HEK293 (cell line): ENCODE data around the gene ERMN.

ENCODE experiments used
- CTCF ChIA-PET: fragments of 350-600 bp; formaldehyde crosslinking; extraction: SDS; loops from one replicate; lab custom pipeline; 2021; ENCODE audit warnings: antibody characterized with exemption; lab: Yijun Ruan, JAX
- POLR2A ChIA-PET: fragments of 300-600 bp; formaldehyde crosslinking; extraction: SDS; loops from one replicate; lab custom pipeline; 2020; ENCODE audit warnings: antibody characterized with exemption, inconsistent platforms; lab: Yijun Ruan, JAX
- H3K27ac ChIP-seq: fragments of 200-500 bp; sonication (Bioruptor generic); 2 replicates; pipeline ENCODE4 v1.5.1; 2014; ENCODE audit warnings: low read depth, low read length, control low read depth, inconsistent platforms; ENCODE audit errors: extremely low read depth
- H3K36me3 ChIP-seq, 2 experiments: fragments of 200-500 bp in 1 of 2; sonication (Bioruptor generic) in 1 of 2; 1 replicate in 1 of 2; 2 replicates in 1 of 2; pipeline ENCODE4 v1.5.1; 2014 to 2017; ENCODE audit warnings: inconsistent platforms in 2 of 2, low read length in 2 of 2; ENCODE audit not compliant: control insufficient read depth in 2 of 2, insufficient read depth in 1 of 2
- H3K4me1 ChIP-seq: fragments of 200-500 bp; sonication (Bioruptor generic); 2 replicates; pipeline ENCODE4 v1.5.1; 2014; ENCODE audit warnings: mild to moderate bottlenecking, low read length, inconsistent platforms; ENCODE audit not compliant: control insufficient read depth, insufficient read depth
- H3K4me3 ChIP-seq: 2 replicates; pipeline ENCODE4 v1.5.1; 2011; ENCODE audit warnings: low read depth, mild to moderate bottlenecking, control low read depth, low read length, moderate library complexity
- H3K9me3 ChIP-seq: fragments of 200-500 bp; sonication (Bioruptor generic); 2 replicates; pipeline ENCODE4 v1.5.1; 2014; ENCODE audit warnings: low read depth, low read length, inconsistent platforms; ENCODE audit not compliant: control insufficient read depth, insufficient read depth
- FEZF1 ChIP-seq: fragments of 450-650 bp; formaldehyde crosslinking; IDR thresholded peaks from 2 replicates; pipeline ENCODE4 v1.5.1; 2016; ENCODE audit warnings: missing biosample characterization, missing genetic modification characterization
- HOXC10 ChIP-seq: sonication (generic); formaldehyde crosslinking; IDR thresholded peaks from 2 replicates; pipeline ENCODE4 v1.8.1; 2023; ENCODE audit warnings: mild to moderate bottlenecking, missing genetic modification reagents
- KLF8 ChIP-seq: fragments of 450-650 bp; formaldehyde crosslinking; IDR thresholded peaks from 2 replicates; pipeline ENCODE4 v1.5.1; 2016; ENCODE audit warnings: missing biosample characterization, missing genetic modification characterization
- OSR2 ChIP-seq: fragments of 450-650 bp; formaldehyde crosslinking; IDR thresholded peaks from 2 replicates; pipeline ENCODE4 v1.5.1; 2016; ENCODE audit warnings: missing biosample characterization, missing genetic modification characterization
- ZBTB20 ChIP-seq: fragments of 450-650 bp; formaldehyde crosslinking; IDR thresholded peaks from 2 replicates; pipeline ENCODE4 v1.5.1; 2016; ENCODE audit warnings: missing biosample characterization, missing genetic modification characterization
- ZBTB7A ChIP-seq: fragments of 450-650 bp; formaldehyde crosslinking; IDR thresholded peaks from 2 replicates; pipeline ENCODE4 v1.5.1; 2016; ENCODE audit warnings: low read depth, missing biosample characterization, missing genetic modification characterization
- ZBTB8A ChIP-seq: fragments of 450-650 bp; formaldehyde crosslinking; IDR thresholded peaks from 2 replicates; pipeline ENCODE4 v1.5.1; 2016; ENCODE audit warnings: missing biosample characterization, missing genetic modification characterization
- ZFP3 ChIP-seq: fragments of 450-650 bp; formaldehyde crosslinking; IDR thresholded peaks from 2 replicates; pipeline ENCODE4 v1.5.1; 2016; ENCODE audit warnings: low read depth, missing biosample characterization, missing genetic modification characterization
- ZNF10 ChIP-seq: fragments of 450-650 bp; formaldehyde crosslinking; IDR thresholded peaks from 2 replicates; pipeline ENCODE4 v1.5.1; 2017; ENCODE audit warnings: missing biosample characterization, missing genetic modification characterization
- ZNF16 ChIP-seq: fragments of 450-650 bp; formaldehyde crosslinking; IDR thresholded peaks from 2 replicates; pipeline ENCODE4 v1.5.1; 2016; ENCODE audit warnings: low read depth, missing biosample characterization, missing genetic modification characterization
- ZNF169 ChIP-seq: fragments of 450-650 bp; formaldehyde crosslinking; IDR thresholded peaks from 2 replicates; pipeline ENCODE4 v1.5.1; 2016; ENCODE audit warnings: missing biosample characterization, missing genetic modification characterization
- ZNF416 ChIP-seq: fragments of 450-650 bp; formaldehyde crosslinking; IDR thresholded peaks from 2 replicates; pipeline ENCODE4 v1.5.1; 2016; ENCODE audit warnings: missing biosample characterization, missing genetic modification characterization
- ZNF501 ChIP-seq: fragments of 450-650 bp; formaldehyde crosslinking; IDR thresholded peaks from 2 replicates; pipeline ENCODE4 v1.5.1; 2016; ENCODE audit warnings: missing biosample characterization, missing genetic modification characterization
- ZNF555 ChIP-seq: fragments of 450-650 bp; formaldehyde crosslinking; conservative IDR thresholded peaks from 2 replicates; pipeline ENCODE4 v1.5.1; 2017; ENCODE audit warnings: missing biosample characterization, mild to moderate bottlenecking, missing genetic modification characterization, inconsistent platforms
- ZNF747 ChIP-seq: fragments of 450-650 bp; formaldehyde crosslinking; IDR thresholded peaks from 2 replicates; pipeline ENCODE4 v1.5.1; 2016; ENCODE audit warnings: missing biosample characterization, missing genetic modification characterization
- ZNF837 ChIP-seq: fragments of 450-650 bp; formaldehyde crosslinking; IDR thresholded peaks from 2 replicates; pipeline ENCODE4 v1.5.1; 2016; ENCODE audit warnings: missing biosample characterization, missing genetic modification characterization
- TF ChIP-seq, protein P1 (sequence below): fragments of 450-650 bp; formaldehyde crosslinking; IDR thresholded peaks from 2 replicates; pipeline ENCODE4 v1.5.1; 2017; ENCODE audit warnings: missing biosample characterization, missing genetic modification characterization
- TF ChIP-seq, protein P2 (sequence below): fragments of 450-650 bp; formaldehyde crosslinking; IDR thresholded peaks from 2 replicates; pipeline ENCODE4; 2016; ENCODE audit warnings: missing biosample characterization, missing genetic modification characterization
- TF ChIP-seq, protein P3 (sequence below): fragments of 450-650 bp; formaldehyde crosslinking; IDR thresholded peaks from 2 replicates; pipeline ENCODE4 v1.5.1; 2016; ENCODE audit warnings: missing biosample characterization, missing genetic modification characterization
- TF ChIP-seq, protein P4 (sequence below): fragments of 450-650 bp; formaldehyde crosslinking; IDR thresholded peaks from 2 replicates; pipeline ENCODE4 v1.5.1; 2017; ENCODE audit warnings: missing biosample characterization, missing genetic modification characterization
- TF ChIP-seq, protein P5 (sequence below): fragments of 450-650 bp; formaldehyde crosslinking; IDR thresholded peaks from 2 replicates; pipeline ENCODE4 v1.5.1; 2016; ENCODE audit warnings: missing biosample characterization, missing genetic modification characterization

The ERMN gene

DNA sequence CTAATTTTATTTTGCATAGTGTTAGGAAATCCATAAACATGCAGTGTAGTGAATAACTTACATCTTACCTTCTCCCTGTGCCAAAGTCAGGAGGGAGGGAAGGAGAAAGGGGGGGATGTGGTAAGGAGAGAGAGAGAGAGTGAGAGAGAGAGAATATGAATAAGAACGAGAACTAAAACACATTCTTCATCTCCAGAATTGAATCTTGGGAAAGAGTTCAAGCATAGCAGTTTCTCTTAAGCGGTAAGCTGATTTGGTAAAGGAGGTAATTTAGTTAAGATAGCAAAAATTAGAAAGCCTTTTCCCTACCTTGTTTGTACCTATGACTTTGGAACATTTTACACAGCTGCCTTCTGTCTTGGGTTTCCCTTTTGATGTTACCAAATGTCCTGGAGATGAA, 15.7 kb downstream of the ERMN start:
- Histone ChIP-seq H3K36me3 (no peaks in the 10 kb centered on the region), H3K27ac (no peak overlapping the region), H3K4me3 (no peak overlapping the region), H3K9me3 (no peaks in the 10 kb centered on the region), H3K4me1 (no peaks in the 10 kb centered on the region)
- CTCF ChIA-PET: interaction anchor here (3.4 kb wide), 1 partner anchor 17 kb away, joined by 18 read pairs; the partner anchor contains the start of gene ERMN
- TF ChIP-seq, protein P1, sequence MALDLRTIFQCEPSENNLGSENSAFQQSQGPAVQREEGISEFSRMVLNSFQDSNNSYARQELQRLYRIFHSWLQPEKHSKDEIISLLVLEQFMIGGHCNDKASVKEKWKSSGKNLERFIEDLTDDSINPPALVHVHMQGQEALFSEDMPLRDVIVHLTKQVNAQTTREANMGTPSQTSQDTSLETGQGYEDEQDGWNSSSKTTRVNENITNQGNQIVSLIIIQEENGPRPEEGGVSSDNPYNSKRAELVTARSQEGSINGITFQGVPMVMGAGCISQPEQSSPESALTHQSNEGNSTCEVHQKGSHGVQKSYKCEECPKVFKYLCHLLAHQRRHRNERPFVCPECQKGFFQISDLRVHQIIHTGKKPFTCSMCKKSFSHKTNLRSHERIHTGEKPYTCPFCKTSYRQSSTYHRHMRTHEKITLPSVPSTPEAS (tag by site-specific recombination): no peak
- TF ChIP-seq ZNF555: no peak
- no peak for TF ChIP-seq ZNF416 (tag by site-specific recombination)
- TF ChIP-seq ZNF747 (tag by site-specific recombination): no peak
- TF ChIP-seq, protein P2, sequence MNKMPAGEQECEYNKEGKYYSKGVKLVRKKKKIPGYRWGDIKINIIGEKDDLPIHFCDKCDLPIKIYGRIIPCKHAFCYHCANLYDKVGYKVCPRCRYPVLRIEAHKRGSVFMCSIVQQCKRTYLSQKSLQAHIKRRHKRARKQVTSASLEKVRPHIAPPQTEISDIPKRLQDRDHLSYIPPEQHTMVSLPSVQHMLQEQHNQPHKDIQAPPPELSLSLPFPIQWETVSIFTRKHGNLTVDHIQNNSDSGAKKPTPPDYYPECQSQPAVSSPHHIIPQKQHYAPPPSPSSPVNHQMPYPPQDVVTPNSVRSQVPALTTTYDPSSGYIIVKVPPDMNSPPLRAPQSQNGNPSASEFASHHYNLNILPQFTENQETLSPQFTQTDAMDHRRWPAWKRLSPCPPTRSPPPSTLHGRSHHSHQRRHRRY (tag by site-specific recombination): no peak
- no peak for TF ChIP-seq ZNF10 (tag by site-specific recombination)
- no peak for TF ChIP-seq HOXC10 (CRISPR knock-in tag)
- no peak for TF ChIP-seq ZBTB8A
- TF ChIP-seq FEZF1 (tag by site-specific recombination): no peak
- TF ChIP-seq, protein P3, sequence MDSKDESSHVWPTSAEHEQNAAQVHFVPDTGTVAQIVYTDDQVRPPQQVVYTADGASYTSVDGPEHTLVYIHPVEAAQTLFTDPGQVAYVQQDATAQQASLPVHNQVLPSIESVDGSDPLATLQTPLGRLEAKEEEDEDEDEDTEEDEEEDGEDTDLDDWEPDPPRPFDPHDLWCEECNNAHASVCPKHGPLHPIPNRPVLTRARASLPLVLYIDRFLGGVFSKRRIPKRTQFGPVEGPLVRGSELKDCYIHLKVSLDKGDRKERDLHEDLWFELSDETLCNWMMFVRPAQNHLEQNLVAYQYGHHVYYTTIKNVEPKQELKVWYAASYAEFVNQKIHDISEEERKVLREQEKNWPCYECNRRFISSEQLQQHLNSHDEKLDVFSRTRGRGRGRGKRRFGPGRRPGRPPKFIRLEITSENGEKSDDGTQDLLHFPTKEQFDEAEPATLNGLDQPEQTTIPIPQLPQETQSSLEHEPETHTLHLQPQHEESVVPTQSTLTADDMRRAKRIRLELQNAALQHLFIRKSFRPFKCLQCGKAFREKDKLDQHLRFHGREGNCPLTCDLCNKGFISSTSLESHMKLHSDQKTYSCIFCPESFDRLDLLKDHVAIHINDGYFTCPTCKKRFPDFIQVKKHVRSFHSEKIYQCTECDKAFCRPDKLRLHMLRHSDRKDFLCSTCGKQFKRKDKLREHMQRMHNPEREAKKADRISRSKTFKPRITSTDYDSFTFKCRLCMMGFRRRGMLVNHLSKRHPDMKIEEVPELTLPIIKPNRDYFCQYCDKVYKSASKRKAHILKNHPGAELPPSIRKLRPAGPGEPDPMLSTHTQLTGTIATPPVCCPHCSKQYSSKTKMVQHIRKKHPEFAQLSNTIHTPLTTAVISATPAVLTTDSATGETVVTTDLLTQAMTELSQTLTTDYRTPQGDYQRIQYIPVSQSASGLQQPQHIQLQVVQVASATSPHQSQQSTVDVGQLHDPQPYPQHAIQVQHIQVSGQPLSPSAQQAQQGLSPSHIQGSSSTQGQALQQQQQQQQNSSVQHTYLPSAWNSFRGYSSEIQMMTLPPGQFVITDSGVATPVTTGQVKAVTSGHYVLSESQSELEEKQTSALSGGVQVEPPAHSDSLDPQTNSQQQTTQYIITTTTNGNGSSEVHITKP (tag by site-specific recombination): no peak
- no peak for TF ChIP-seq ZFP3 (tag by site-specific recombination)
- no peak for TF ChIP-seq ZNF16 (tag by site-specific recombination)
- POLR2A ChIA-PET: no interaction called here

DNA sequence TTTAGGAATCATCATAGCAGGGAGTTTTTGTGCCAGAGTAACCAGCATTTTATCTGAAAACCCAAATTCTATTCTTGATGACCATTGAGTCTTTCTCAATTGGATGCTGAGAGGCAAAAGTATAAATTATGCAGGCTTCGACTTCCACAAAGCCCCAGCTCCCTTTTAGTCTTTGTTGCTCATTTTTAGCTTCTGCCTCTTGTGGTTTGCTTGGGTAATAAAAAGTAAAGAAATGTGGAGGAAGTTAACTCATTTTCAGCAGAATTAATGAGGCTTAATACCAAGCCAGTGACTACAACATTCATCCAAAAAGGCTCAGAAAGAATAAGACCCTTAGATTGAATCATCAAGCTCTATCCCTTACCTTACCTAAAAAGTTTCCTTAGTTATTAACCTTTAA, 18.6 kb downstream of the ERMN start:
- CTCF ChIA-PET: interaction anchor here (0.6 to 1.2 kb wide), 6 partner anchors 10 to 425 kb away, joined by 3 to 4 read pairs (median 3); no protein-coding TSS in a partner anchor
- H3K27ac ChIP-seq: no peak overlapping the region

More for the DNA sequence above, 18.6 kb downstream of the ERMN start:
- POLR2A ChIA-PET: no interaction called here
- no peaks in the 10 kb centered on the region for H3K9me3 ChIP-seq
- H3K36me3 ChIP-seq: no peaks in the 10 kb centered on the region
- TF ChIP-seq ZBTB7A (tag by site-specific recombination): no peak
- no peak for TF ChIP-seq KLF8 (tag by site-specific recombination)
- TF ChIP-seq, protein P4, sequence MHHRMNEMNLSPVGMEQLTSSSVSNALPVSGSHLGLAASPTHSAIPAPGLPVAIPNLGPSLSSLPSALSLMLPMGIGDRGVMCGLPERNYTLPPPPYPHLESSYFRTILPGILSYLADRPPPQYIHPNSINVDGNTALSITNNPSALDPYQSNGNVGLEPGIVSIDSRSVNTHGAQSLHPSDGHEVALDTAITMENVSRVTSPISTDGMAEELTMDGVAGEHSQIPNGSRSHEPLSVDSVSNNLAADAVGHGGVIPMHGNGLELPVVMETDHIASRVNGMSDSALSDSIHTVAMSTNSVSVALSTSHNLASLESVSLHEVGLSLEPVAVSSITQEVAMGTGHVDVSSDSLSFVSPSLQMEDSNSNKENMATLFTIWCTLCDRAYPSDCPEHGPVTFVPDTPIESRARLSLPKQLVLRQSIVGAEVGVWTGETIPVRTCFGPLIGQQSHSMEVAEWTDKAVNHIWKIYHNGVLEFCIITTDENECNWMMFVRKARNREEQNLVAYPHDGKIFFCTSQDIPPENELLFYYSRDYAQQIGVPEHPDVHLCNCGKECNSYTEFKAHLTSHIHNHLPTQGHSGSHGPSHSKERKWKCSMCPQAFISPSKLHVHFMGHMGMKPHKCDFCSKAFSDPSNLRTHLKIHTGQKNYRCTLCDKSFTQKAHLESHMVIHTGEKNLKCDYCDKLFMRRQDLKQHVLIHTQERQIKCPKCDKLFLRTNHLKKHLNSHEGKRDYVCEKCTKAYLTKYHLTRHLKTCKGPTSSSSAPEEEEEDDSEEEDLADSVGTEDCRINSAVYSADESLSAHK (tag by site-specific recombination): no peak
- no peak for TF ChIP-seq OSR2
- TF ChIP-seq ZNF501 (tag by site-specific recombination): no peak
- no peak for TF ChIP-seq ZNF837 (tag by site-specific recombination)
- TF ChIP-seq, protein P5, sequence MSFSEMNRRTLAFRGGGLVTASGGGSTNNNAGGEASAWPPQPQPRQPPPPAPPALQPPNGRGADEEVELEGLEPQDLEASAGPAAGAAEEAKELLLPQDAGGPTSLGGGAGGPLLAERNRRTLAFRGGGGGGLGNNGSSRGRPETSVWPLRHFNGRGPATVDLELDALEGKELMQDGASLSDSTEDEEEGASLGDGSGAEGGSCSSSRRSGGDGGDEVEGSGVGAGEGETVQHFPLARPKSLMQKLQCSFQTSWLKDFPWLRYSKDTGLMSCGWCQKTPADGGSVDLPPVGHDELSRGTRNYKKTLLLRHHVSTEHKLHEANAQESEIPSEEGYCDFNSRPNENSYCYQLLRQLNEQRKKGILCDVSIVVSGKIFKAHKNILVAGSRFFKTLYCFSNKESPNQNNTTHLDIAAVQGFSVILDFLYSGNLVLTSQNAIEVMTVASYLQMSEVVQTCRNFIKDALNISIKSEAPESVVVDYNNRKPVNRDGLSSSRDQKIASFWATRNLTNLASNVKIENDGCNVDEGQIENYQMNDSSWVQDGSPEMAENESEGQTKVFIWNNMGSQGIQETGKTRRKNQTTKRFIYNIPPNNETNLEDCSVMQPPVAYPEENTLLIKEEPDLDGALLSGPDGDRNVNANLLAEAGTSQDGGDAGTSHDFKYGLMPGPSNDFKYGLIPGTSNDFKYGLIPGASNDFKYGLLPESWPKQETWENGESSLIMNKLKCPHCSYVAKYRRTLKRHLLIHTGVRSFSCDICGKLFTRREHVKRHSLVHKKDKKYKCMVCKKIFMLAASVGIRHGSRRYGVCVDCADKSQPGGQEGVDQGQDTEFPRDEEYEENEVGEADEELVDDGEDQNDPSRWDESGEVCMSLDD (tag by site-specific recombination): no peak
- no peak for TF ChIP-seq ZNF169 (tag by site-specific recombination)
- no peak for TF ChIP-seq ZBTB20
- H3K4me1 ChIP-seq: no peaks in the 10 kb centered on the region
- H3K4me3 ChIP-seq: no peak overlapping the region
